H9 (cell line): Measurements from ENCODE around the gene DMAC2L. TPM values are rescaled to one million over a fixed set of nuclear protein-coding genes. Genes with fewer than 3 reads are reported as not detected.

ENCODE experiments used
- DNase-seq: peaks from one replicate; pipeline ENCODE4 v3.0.0-alpha.2; 2017
- H2AFZ ChIP-seq: one replicate; pipeline ENCODE4 v1.6.1; 2013; ENCODE audit warnings: mild to moderate bottlenecking, low read length, control low read depth, moderate library complexity
- H2AK5ac ChIP-seq: 2 replicates; pipeline ENCODE4 v1.6.1; 2013; ENCODE audit warnings: low read length, control low read depth, mixed read lengths; ENCODE audit not compliant: insufficient read length
- H2BK120ac ChIP-seq: one replicate; pipeline ENCODE4 v1.6.1; 2013; ENCODE audit warnings: low read depth, mild to moderate bottlenecking, low read length, control low read depth, inconsistent platforms; ENCODE audit not compliant: poor library complexity, severe bottlenecking
- H2BK12ac ChIP-seq: 2 replicates; pipeline ENCODE4 v1.6.1; 2013; ENCODE audit warnings: low read length, control low read depth, mixed read lengths, low read depth; ENCODE audit not compliant: insufficient read length
- H2BK15ac ChIP-seq: 2 replicates; pipeline ENCODE4 v1.6.1; 2013; ENCODE audit warnings: low read depth, low read length, control low read depth
- H2BK20ac ChIP-seq: one replicate; pipeline ENCODE4 v1.6.1; 2013; ENCODE audit warnings: low read depth, mild to moderate bottlenecking, low read length, control low read depth, inconsistent platforms; ENCODE audit not compliant: poor library complexity, severe bottlenecking
- H2BK5ac ChIP-seq: 2 replicates; pipeline ENCODE4 v1.6.1; 2013; ENCODE audit warnings: low read length, control low read depth, mixed read lengths; ENCODE audit not compliant: insufficient read length
- H3K14ac ChIP-seq: 2 replicates; pipeline ENCODE4 v1.6.1; 2013; ENCODE audit warnings: low read length, control low read depth; ENCODE audit not compliant: insufficient read depth
- H3K18ac ChIP-seq: 2 replicates; pipeline ENCODE4 v1.6.1; 2013; ENCODE audit warnings: low read depth, mild to moderate bottlenecking, mixed read lengths, low read length, control low read depth; ENCODE audit not compliant: insufficient read length
- H3K23ac ChIP-seq: 2 replicates; pipeline ENCODE4 v1.6.1; 2013; ENCODE audit warnings: low read length, control low read depth, mixed read lengths, low read depth; ENCODE audit not compliant: insufficient read length
- H3K23me2 ChIP-seq: 2 replicates; pipeline ENCODE4 v1.6.1; 2013; ENCODE audit warnings: low read depth, mild to moderate bottlenecking, mixed read lengths, low read length, control low read depth; ENCODE audit not compliant: insufficient read length, poor library complexity, severe bottlenecking
- H3K27ac ChIP-seq: 2 replicates; pipeline ENCODE4 v1.5.1; 2013; ENCODE audit warnings: low read length, control low read depth, mixed read lengths, low read depth; ENCODE audit not compliant: insufficient read length
- H3K27me3 ChIP-seq: 2 replicates; pipeline ENCODE4 v1.6.1; 2013; ENCODE audit warnings: low read length, control low read depth, inconsistent platforms; ENCODE audit not compliant: insufficient read depth
- H3K4ac ChIP-seq: 2 replicates; pipeline ENCODE4 v1.6.1; 2013; ENCODE audit warnings: low read depth, mild to moderate bottlenecking, control low read depth, inconsistent platforms, low read length, moderate library complexity
- H3K4me1 ChIP-seq: 2 replicates; pipeline ENCODE4 v1.6.1; 2013; ENCODE audit warnings: low read length, control low read depth, inconsistent platforms; ENCODE audit not compliant: insufficient read depth
- H3K4me2 ChIP-seq: 2 replicates; pipeline ENCODE4 v1.6.1; 2013; ENCODE audit warnings: low read length, control low read depth, mixed read lengths; ENCODE audit not compliant: insufficient read length, insufficient read depth
- H3K56ac ChIP-seq: 2 replicates; pipeline ENCODE4 v1.6.1; 2013; ENCODE audit warnings: low read depth, mild to moderate bottlenecking, mixed read lengths, low read length, control low read depth; ENCODE audit not compliant: insufficient read length
- H3K79me1 ChIP-seq: 2 replicates; pipeline ENCODE4 v1.6.1; 2013; ENCODE audit warnings: low read depth, mild to moderate bottlenecking, moderate library complexity, low read length, control low read depth, inconsistent platforms; ENCODE audit not compliant: insufficient read depth, poor library complexity, severe bottlenecking
- H3K79me2 ChIP-seq: 2 replicates; pipeline ENCODE4 v1.6.1; 2013; ENCODE audit warnings: low read length, control low read depth, inconsistent platforms; ENCODE audit not compliant: insufficient read depth
- H3K9ac ChIP-seq: 2 replicates; pipeline ENCODE4 v1.6.1; 2013; ENCODE audit warnings: low read length, control low read depth, mixed read lengths; ENCODE audit not compliant: insufficient read length; ENCODE audit errors: extremely low read depth
- H3K9me3 ChIP-seq: one replicate; pipeline ENCODE4 v1.6.1; 2013; ENCODE audit warnings: low read depth, low read length, inconsistent platforms; ENCODE audit not compliant: control insufficient read depth
- H3T11ph ChIP-seq: one replicate; pipeline ENCODE4 v1.6.1; 2013; ENCODE audit warnings: mild to moderate bottlenecking, low read length, control low read depth, inconsistent platforms
- H4K20me1 ChIP-seq: one replicate; pipeline ENCODE4 v1.6.1; 2013; ENCODE audit not compliant: control insufficient read depth, insufficient read length, insufficient read depth
- H4K5ac ChIP-seq: 2 replicates; pipeline ENCODE4 v1.6.1; 2013; ENCODE audit warnings: low read depth, mild to moderate bottlenecking, mixed read lengths, low read length, control low read depth; ENCODE audit not compliant: insufficient read length
- H4K8ac ChIP-seq: replicated peaks from 2 replicates; pipeline ENCODE4 v1.6.1; 2013; ENCODE audit warnings: low read length, control low read depth, mixed read lengths, low read depth; ENCODE audit not compliant: insufficient read length
- H4K91ac ChIP-seq: 2 replicates; pipeline ENCODE4 v1.6.1; 2013; ENCODE audit warnings: low read depth, mild to moderate bottlenecking, moderate library complexity, mixed read lengths, low read length, control low read depth; ENCODE audit not compliant: insufficient read length
- H3K27ac Mint-ChIP-seq, 3 experiments: 2 replicates in 2 of 3; 3 replicates in 1 of 3; pipeline ENCODE4 v1.8.0; 2020 to 2021; ENCODE audit warnings: mixed read lengths in 3 of 3, mild to moderate bottlenecking in 1 of 3, moderate library complexity in 1 of 3
- H3K27me3 Mint-ChIP-seq: 2 replicates; pipeline ENCODE4 v1.8.0; 2021; ENCODE audit warnings: low read depth, mild to moderate bottlenecking, moderate library complexity, mixed read lengths
- H3K36me3 Mint-ChIP-seq, 3 experiments: 2 replicates in 2 of 3; 3 replicates in 1 of 3; pipeline ENCODE4 v1.8.0; 2020 to 2021; ENCODE audit warnings: low read depth in 3 of 3, mixed read lengths in 3 of 3; ENCODE audit not compliant: insufficient read depth in 1 of 3
- H3K4me1 Mint-ChIP-seq, 2 experiments: 2 replicates each; pipeline ENCODE4 v1.8.0; 2020; ENCODE audit warnings: mixed read lengths in 2 of 2
- H3K4me3 Mint-ChIP-seq, 2 experiments: 2 replicates in 1 of 2; 3 replicates in 1 of 2; pipeline ENCODE4 v1.8.0; 2020 to 2021; ENCODE audit warnings: mild to moderate bottlenecking in 2 of 2, mixed read lengths in 2 of 2, moderate library complexity in 1 of 2
- H3K9me3 Mint-ChIP-seq, 2 experiments: 2 replicates in 1 of 2; 3 replicates in 1 of 2; pipeline ENCODE4 v1.8.0; 2020; ENCODE audit warnings: mild to moderate bottlenecking in 2 of 2, mixed read lengths in 2 of 2, moderate library complexity in 1 of 2
- WGBS: extraction: QIAGEN DNeasy Blood & Tissue Kit; methylation state at CpG from one replicate; pipeline ENCODE4 v1.1.7; 2013; ENCODE audit warnings: missing lambda C conversion rate, low lambda C conversion rate, mixed read lengths; ENCODE audit not compliant: insufficient read length; ENCODE audit errors: extremely low coverage; 5-methylcytosine and 5-hydroxymethylcytosine counted together
- total RNA-seq: library from RNA; stranded (reverse); gene quantifications from 2 replicates; pipeline ENCODE4 v1.2.1, GENCODE V29; 2021
- TF ChIP-seq, protein P1 (sequence below): fragments of 200-600 bp; sonication (generic); conservative IDR thresholded peaks from 3 replicates; pipeline ENCODE4 v1.8.0; 2021; ENCODE audit warnings: antibody characterized with exemption, mild to moderate bottlenecking

Gene DMAC2L
- total RNA-seq, 1 experiment from 2014 or later: 22.4 TPM

DNA sequence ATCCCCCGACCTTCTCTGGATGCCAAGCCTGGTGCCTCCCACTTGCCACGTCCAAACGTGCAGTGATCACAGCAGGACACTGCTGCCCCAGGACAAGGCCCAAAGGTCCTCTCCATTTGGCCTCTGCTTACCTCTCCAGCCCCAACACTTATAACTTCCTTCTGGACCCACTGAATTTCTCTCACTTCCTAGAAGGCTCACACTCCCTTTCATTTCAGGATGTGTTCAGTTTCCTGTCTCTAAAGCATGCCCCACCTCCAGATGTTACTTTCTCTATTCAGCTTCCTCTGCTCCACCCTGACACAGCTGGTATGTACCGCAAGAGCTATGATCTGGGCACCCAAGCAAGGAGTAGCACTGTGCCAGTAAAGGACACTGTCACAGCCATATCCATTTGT, 51.6 kb downstream of the DMAC2L start:
- Histone ChIP-seq H4K20me1 (no peaks in the 10 kb centered on the region), H3K27ac (no peak overlapping the region), H3K9ac (no peak overlapping the region), H3K14ac (no peak overlapping the region), H2BK20ac (no peak overlapping the region), H2BK5ac (no peak overlapping the region), H4K5ac (no peak overlapping the region), H4K91ac (no peak overlapping the region), H3K4me1 (no peaks in the 10 kb centered on the region), H2BK15ac (no peak overlapping the region), H3K23me2 (no peaks in the 10 kb centered on the region), H2AFZ (no peak overlapping the region), H3K4me2 (no peak overlapping the region), H2BK12ac (no peak overlapping the region), H3K79me2 (no peaks in the 10 kb centered on the region), H3K4ac (no peak overlapping the region), H2BK120ac (no peak overlapping the region), H3K9me3 (no peaks in the 10 kb centered on the region), H3K23ac (no peak overlapping the region), H4K8ac (no peak overlapping the region), H2AK5ac (no peak overlapping the region), H3K56ac (no peak overlapping the region), H3T11ph (no peak overlapping the region), H3K18ac (no peak overlapping the region), H3K79me1 (no peaks in the 10 kb centered on the region), H3K27me3 (no peaks in the 10 kb centered on the region)
- Mint-ChIP-seq H3K9me3 (no peaks in the 10 kb centered on the region; a peak in 1 of 5 replicates), H3K27ac (no peak overlapping the region; a peak in 2 of 7 replicates), H3K27me3 (no peaks in the 10 kb centered on the region), H3K4me1 (no peaks in the 10 kb centered on the region), H3K36me3 (no peaks in the 10 kb centered on the region), H3K4me3 (no peak overlapping the region)
- DNase-seq: no peak
- TF ChIP-seq, protein P1, sequence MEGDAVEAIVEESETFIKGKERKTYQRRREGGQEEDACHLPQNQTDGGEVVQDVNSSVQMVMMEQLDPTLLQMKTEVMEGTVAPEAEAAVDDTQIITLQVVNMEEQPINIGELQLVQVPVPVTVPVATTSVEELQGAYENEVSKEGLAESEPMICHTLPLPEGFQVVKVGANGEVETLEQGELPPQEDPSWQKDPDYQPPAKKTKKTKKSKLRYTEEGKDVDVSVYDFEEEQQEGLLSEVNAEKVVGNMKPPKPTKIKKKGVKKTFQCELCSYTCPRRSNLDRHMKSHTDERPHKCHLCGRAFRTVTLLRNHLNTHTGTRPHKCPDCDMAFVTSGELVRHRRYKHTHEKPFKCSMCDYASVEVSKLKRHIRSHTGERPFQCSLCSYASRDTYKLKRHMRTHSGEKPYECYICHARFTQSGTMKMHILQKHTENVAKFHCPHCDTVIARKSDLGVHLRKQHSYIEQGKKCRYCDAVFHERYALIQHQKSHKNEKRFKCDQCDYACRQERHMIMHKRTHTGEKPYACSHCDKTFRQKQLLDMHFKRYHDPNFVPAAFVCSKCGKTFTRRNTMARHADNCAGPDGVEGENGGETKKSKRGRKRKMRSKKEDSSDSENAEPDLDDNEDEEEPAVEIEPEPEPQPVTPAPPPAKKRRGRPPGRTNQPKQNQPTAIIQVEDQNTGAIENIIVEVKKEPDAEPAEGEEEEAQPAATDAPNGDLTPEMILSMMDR: no peak
- no CpG with 5 or more reads among the region's 4 CpGs for WGBS
